ENCODE data around the gene KIF26B.

DNA sequence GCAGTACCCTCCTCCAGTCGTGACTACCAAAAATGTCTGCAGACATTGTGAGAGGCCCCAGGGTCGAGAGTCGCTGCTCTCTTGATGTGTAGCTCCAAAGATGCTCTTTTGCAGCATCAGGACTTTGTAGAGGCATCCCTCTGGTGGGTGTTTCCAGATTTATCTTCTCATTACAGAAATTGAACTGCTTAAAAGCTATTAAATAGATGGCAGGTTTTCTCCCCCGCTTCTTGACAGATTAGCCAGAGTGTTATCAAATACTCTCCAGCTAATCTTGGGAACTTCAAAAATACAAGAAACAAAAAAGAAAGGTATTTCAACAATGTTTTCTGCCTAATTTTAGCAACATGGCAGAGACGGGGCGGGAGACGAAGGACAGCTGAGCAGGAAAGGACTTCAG lies 265.2 kb downstream of the KIF26B start:
- TF ChIP-seq, protein P1, sequence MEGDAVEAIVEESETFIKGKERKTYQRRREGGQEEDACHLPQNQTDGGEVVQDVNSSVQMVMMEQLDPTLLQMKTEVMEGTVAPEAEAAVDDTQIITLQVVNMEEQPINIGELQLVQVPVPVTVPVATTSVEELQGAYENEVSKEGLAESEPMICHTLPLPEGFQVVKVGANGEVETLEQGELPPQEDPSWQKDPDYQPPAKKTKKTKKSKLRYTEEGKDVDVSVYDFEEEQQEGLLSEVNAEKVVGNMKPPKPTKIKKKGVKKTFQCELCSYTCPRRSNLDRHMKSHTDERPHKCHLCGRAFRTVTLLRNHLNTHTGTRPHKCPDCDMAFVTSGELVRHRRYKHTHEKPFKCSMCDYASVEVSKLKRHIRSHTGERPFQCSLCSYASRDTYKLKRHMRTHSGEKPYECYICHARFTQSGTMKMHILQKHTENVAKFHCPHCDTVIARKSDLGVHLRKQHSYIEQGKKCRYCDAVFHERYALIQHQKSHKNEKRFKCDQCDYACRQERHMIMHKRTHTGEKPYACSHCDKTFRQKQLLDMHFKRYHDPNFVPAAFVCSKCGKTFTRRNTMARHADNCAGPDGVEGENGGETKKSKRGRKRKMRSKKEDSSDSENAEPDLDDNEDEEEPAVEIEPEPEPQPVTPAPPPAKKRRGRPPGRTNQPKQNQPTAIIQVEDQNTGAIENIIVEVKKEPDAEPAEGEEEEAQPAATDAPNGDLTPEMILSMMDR (IDR thresholded peaks at IDR 0.05): no peak
- TF ChIP-seq POLR2A (IDR thresholded peaks at IDR 0.05) (no peak), POLR2AphosphoS5 (IDR thresholded peaks at IDR 0.05; ENCODE audit: insufficient read depth in 1 of 2, low read depth in 1 of 2) (no peak)
